Activated T-helper 9 cell treated with anti-CD3 and anti-CD28 coated beads, Interleukin-2, amount 50 U/mL, for 16 hours (primary cell): ENCODE measurements around the gene HHIPL2.

ENCODE experiments used
- DNase-seq: peaks from one replicate; pipeline ENCODE4 v3.0.0-alpha.2; 2020; ENCODE audit warnings: low read depth

The HHIPL2 gene

DNA sequence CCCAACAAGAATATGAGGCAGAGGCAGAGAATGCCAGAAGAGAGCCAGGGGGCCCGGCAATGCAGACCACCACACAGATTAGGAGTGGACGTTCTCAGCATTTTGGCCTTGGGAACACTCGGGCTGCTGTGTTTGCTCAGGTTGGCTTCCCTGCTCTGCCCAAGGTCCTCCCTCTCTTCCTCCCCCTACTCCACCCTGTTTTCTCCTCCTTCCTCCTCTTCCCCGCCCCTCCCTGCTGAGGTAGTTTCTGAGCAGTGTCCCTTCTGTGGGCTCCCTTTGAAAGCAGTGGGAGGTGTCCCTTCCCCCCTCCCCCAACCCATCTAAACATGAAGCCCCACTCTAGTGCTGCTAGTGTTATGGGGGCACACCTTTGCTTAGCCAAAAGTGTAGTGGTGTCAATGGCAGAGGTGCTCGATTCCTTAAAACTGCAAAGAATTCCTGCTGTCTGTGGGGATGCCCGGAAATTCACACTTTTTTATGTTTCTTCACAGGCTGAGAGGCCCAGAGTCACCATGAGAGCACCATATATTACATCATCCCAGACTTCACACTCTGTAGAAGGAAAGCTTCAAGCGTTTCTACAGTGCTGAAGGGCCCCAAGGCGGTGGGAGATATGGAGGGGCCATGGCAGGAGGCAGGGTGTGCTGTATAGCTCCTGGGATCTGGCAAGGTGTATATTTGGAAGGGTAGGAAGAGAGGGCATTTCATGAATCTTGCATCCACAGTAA is at the start of gene HHIPL2:
Gene HHIPL2 (minus strand): TSS at position 161 of the 728 bp plus-strand sequence. CDS start 60 bp downstream, at position 101.
- DNase-seq: no peak

DNA sequence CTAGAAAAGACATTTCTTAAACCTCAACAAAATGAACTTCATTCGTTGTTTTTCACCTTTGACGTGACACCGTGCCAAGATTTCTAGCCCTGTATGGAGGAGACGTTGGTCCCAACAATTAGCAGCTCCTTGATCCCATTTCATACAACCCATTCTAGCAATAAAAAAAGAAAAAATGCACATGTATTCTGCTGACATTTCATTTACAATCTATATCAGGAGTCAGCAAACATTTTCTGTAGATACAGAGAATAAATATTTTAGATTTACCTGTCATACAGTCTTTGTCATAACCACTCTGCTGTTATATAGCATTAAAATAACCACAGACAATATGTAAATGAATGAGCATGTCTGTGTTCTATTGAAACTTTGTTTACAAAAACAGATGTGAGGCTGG is 48.8 kb upstream of the HHIPL2 start:
- no peak for DNase-seq

DNA sequence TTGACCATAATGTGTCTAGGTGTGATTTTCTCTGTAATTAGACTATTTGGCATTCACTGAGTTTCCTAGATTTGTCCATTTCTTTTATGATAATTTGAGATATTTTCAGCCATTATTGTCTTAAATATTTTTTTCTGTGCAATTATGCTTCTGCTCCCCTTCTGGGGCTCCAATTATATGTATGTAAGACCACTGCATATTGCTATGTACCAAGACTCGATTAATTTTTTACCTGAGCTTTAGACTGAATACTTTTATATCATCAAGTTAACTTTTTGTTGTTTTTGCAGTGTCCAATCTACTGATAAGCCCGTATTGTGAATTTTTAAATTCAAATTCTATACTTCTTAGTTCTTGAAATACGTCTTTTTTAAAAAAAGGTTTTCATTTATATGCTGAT is 46.9 kb upstream of the HHIPL2 start:
- DNase-seq: no peak

DNA sequence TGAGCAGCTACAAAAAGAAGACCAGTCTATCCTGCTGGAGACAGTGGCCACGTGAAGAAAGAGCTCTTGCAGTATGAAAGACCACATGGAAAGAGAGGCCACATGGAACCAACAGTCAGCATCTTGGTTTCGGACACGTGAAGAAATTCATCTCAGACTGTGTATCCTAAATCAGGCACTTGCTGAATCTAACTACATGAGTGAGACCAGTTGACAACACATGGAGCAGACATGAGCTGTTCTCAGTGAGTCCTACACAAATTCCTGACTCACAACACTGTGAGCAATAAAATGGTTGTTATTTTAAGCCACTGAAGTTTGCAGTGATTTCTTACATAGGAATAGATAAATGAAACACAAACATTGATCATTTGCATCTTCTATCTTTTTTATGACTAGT is 44.3 kb upstream of the HHIPL2 start:
- no peak for DNase-seq

DNA sequence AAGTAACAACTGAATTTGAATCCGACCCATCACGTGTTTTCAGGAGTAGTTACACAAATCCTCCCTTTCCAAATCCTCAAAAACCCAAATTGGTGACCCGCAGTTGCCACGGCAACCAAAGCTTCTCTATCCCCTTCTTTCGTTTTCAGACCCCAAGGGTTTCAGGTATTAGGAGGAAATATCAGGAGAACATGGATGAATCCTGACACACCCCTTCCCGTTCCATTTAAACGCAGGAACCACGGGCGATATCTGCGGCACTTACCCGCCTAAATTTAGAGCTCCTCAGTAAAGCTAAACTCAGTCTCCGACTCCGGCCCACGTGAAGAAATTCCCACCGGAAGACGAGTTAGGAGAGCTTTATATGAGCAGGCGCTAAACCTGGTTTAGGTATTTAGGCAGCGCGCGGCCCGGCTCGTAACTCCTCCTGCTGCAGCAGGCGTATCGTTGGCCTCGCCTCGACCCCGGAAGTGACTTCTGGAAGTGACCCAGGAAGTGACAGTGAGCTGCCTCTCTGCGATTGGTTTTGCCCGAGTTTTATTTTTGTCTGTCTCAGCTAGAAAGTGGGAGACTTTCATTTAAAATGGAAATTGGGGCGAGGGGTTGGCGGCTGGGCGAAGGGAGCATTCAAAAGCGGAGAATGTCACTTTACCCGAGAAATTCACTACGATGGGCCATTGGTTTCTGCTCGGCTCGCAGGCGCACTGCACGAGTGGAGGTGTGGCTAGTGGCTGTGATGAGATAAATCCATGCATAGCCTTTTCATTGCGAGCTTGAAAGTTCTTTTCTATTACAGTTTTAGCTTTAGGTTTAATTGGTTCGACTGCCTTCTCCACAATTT is 41.8 kb upstream of the HHIPL2 start, which contains the start of gene TAF1A:
Gene TAF1A (minus strand): TSS at position 472 of the 841 bp plus-strand sequence.
- peak; percentile 77 for DNase-seq

DNA sequence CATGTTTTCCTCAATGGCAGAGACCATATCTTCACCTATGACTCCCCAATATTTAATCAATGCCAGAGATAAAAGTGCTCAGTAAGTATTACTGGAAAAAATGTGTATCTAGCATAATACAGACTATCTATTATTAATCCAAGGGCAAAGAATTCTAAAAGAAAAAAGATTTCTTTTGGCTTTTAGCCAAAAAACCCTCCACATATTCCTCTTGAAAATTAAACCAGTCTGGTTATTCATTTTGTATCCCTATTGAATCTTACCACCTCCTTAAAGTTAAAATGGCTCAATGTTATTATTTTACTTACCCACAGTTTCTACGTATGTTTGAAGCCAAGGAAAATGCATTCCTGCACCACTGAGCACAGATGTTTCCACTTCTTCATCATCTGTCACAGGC is 40.2 kb upstream of the HHIPL2 start:
- DNase-seq: no peak

DNA sequence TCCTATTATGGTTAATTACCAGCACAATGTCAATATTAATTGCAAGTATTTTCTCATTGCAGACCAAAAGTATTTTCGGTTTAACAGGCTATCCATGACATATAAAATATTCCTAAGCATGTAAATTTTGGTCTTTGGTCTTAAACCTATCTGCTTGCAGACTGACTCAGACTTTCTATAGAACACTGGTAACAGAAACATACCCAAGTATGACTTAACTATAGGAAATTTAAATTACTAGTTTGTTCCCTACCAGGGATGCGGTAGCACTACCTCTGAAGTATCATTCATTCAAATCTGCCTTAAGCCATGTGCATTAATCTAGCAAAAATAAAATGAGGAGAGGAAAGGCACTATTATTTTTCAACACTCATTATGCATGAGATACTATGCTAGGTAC is 38.9 kb upstream of the HHIPL2 start:
- DNase-seq: no peak

DNA sequence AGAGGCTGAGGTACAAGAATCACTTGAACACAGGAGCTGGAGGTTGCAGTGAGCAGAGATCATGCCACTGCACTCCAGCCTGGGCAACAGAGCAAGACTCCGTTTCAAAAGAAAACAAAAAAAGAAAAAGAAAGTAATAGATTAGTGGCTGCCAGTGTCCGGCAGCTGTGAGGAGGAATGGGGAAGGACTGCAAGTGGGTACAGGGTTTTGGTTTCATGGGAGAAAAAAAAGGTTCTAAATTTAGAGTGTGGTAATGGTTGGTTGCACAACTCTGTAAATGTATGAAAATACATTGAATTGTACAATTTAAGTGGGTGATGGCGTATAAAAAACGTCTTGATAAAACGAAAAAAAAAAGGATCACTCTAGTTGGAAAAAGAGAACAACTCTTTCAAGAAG is 35.2 kb upstream of the HHIPL2 start:
- no peak for DNase-seq

DNA sequence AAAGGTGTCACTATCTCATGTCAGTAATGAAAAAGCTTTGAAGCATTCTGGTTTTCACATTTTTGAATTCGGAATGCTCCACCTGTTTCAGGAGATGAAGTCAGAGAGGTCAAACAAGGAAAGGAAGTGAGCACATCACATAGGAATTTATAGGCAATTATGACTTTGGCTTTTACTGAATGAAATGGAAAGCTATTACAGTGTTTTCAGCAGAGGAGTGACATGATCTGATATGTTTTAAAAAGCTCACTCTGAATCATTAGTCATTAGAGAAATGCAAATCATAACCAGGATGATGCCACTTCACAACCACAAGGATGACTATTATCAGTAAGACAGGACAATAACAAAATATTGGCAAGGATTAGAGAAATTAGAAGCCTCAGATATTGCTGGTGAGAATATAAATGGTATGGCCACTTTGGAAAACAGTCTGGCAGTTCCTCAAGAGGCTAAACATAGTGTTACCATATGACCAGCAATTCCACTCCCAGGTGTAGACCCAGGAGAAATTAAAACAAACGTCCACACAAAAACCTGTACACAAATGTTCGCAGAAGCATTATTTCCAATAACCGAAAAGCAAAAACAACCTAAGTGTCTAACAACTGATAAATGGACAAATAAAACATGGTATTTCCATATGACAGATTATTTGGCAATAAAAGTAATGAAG is 34.3 kb upstream of the HHIPL2 start:
- no peak for DNase-seq

DNA sequence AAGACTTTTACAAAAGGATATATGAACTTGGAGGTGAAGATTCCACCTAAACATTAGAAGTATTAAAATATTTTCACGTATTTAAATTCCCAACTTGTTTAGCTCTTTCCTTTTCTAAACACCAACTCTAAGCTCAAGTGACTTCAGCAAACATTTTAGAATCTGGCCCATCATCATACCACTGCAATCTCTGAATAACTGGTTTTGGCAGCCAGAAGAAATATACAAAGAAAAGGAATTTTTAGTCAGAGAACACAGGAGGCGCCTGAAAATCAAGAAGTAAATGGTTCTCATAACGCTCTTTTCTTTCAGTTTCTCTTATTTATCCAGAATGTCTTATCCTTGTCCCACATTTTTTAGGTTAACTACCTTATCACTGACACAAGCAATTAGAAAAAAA is 31.4 kb upstream of the HHIPL2 start:
- no peak for DNase-seq

DNA sequence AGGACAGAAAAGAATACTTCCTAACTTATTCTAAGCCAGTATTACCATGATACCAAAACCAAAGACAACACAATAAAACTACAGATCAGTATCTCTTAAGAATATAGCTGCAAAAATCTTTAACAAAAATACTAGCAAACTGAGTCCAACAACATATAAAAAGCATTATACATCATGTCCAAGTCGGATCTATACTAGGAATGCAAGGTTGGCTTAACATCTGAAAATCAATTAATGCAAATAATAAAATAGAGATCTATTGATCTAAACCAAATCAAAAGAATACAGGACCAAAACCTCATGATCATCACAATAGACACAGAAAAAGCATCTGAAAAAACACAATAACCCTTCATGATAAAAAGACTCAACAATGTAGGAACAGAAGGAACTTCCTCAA is 22.9 kb upstream of the HHIPL2 start:
- DNase-seq: no peak

DNA sequence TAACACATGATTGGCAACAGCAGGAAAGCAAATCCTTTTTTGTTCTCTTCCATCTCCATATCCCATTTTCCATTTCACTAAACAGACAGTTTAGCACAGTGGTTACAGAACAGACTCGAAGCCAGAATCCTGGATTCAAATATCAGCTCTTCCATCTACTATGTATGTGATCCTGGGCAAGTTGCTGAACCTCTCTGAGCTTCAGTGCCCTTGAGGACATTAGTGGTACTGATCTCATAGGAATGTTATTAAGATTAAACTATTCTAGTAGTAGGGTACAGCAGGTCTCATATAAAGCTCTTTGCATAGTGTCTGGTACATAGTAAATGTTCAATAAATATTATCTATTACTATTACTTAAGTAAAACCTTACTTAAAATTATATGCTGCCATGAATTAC is 13.8 kb upstream of the HHIPL2 start:
- DNase-seq: no peak

DNA sequence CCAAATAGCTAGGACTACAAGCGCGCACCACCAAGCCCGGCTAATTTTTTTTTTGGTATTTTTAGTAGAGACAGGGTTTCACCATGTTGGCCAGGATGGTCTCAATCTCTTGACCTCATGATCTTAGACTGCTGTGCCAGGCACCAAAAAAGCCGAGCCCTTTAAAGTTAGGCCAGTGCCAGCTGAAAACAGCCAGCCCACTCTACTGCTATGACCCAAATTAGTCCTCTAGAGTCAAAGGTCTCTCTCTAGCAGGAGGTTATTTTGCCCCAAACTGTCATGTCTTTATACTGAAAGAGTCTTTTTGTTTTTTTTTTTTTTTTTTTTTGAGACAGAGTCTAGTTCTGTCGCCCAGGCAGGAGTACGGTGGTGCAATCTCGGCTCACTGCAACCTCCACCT is 9.7 kb upstream of the HHIPL2 start:
- no peak for DNase-seq

DNA sequence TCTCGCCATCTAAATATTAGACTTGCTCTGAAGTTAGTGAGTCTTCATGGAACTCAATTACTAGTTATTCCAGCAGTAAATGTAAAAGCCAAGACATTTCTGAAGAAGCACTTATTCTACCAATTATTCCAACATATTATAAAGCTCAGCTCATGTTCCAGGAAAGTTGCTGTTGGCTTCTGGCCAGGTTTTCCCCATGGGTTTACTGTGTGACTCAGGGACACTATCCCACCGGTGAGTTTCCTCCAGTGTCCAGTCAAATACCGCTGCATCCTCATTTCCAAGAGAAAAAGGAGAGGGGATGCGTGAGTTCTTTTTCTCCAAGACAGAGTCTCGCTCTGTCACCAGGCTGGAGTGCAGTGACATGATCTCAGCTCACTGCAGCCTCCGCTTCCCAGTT is 9.2 kb upstream of the HHIPL2 start:
- DNase-seq: no peak

DNA sequence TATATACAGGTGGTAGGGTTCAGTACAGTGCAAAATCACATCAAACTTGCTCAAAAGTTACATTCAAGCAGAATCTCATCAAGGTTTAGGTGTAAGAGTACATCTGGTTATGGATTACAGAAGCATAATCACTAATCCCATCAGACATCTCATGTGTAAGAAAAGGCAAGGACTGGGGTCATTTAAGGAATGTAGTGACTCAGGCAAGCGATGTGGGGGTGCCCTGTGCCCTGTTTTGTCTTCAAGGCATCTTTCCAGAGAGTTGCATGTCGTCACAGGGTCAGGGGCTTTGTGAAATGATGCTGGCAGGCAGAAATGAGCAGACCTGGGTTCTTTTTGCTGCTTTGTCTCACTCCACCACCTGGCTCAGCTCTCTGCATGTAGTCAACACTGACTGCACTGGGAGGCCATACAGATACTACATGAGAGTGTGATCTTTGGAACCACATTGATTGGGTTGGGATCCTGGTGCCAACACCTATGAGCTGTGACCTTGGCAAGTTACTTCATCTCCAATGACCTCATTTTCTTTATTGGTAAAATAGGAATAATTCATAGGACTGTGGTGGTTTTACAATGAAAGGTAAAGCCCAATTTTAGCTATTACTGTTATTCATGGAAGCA is 8.2 kb upstream of the HHIPL2 start:
- DNase-seq: no peak

DNA sequence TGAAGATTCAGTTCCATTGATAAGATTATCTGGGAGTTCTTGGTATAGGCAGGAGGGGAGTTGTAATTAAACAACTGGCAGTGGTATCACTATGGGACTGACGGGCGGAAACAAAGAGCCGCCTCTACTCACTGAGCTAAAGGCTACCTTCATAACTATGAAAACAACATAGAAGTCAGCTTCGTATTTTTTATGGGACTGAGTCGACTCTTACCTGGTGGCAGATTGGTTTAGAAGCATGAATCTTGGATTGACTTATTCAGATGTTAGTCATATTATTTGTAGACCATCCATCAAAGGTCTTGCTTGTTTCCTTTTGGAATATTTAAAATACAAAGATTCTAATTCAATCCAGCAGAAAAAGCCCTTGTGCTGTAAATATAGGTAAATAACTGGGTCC is 6.3 kb upstream of the HHIPL2 start:
- no peak for DNase-seq

DNA sequence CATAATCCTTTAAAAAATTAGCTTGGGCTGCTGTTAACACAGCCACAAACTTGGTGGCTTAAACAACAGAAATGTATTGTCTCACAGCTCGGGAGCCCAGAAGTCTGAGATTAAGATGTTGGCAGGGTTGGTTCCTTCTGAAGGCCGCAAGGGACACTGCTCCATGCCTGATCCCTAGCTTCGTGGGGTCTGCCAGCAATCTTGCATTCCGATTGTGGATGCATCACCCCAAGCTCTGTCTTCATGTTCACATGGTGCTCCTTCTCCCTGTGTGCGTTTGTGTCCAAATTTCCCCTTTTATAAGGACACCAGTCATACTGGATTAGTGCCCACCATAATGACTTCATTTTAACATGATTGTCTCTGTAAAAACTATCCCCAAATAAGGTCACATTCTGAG is 5.0 kb upstream of the HHIPL2 start:
- DNase-seq: no peak

DNA sequence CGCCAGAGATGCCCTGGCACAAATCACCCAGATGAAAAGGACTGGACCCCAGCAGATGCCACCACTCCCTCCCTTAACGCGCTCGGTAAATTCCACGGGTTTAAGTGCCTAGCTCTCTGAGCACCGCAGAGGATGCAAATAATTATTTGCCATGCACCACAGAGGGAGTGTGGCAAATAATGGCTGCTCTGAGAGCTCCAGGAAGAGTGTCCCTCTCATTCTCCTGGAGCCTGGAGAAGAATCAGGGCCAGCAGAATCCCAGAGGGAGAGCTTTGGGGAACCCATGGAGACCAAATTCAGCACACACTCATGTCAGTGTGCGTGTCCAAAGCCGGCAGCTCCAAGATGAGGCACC is 667 bp downstream of the HHIPL2 start:
- DNase-seq: no peak

DNA sequence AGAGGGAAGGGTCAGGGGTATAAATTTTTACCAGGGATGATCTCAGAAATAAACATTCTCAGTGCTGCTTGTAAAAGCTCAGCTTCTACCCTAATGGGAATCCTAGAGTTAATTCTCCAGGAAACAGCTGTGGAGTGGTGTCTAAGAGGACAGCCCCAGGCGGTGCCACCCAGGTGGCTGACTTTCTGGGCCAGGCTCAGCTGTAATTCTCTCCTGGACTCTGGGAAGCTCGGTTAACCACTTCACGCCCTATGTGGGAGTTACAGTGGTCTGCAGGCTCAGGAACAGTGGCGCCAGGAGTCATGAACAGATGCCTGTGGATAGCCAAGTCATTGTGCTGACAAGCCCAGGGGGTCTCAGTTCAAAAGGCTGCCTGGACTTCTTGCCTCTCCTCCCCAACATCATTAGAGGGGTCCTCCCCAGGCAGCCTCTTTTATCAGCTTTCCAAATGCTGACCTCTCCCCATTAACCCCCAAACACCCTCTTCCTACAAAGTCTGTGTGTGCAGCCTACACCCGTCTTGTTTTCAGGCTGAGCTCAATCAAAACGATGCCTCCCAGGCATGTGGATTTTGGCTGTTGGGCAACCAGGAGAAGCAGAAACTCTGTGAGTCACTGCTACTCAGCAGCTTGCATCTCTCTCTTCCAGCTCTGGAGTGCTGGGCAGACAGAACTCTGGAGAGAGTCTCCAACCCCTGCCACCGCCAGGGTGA is 1.2 kb downstream of the HHIPL2 start:
- DNase-seq: no peak

DNA sequence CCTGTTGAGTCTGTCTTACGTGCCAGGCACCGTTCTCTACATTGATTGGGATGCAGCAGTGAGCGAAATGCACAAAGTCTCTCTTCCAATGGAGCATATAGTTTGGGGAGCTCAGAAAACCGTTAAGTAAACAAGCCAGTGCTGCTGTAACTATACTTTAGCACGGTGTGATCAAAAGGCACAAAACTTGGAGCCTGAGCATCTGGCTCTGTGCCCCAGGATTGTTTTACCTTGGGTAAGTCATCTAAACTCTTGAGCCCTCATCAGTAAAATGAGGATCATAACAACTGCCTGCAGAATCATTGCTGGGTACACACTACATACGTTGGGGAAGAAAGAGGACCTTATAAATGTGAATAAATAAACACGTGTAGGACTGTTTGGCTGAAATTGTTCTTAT is 1.8 kb downstream of the HHIPL2 start:
- no peak for DNase-seq

DNA sequence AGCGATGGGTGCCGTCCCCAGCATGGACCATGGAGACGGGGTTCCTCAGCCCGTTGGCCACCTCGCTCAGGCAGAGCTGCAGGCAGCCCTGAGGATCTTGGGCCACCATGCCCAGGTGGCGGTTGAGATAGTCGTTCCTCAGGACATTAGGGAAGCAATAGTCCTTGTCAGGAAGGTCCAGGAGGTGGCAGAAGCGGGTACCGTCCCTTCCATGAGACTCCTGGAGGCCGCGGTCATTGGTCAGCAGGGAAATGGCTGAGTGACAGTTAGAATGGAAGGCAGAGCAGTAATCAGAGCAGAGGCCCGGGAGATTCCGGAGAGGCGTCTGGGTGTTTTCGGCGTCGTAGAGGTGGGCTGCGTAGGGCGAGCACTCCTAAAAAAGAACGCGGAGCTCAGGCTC is 4.1 kb downstream of the HHIPL2 start:
- DNase-seq: no peak

DNA sequence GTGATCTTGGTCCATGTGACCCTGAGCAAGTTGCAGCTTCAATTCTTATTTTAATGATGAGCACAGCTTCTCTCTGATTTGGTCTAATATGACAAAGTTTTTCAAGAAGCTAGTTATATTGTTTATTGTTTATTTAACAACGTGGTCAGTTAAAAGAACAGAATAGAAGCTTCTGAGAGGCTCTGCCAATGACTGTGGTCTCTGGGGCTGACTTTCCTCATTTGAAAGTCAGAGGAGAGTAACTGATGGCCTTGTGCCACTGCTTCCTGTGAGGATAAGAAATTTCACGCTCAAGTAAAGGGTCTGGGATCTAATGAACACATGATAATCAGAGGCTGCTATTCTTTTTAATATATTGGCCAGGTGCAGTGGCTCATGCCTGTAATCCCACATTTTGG is 7.3 kb downstream of the HHIPL2 start:
- DNase-seq: no peak
